Activated CD4-positive, CD25-positive, alpha-beta regulatory T cell (primary cell): Measurements from ENCODE around the gene ALOX15.
"Not testable (repeated sequence)": the region's sequence is repeated elsewhere in the genome, so short reads cannot be mapped to it uniquely, and the experiment has no call there.

Source experiments
- DNase-seq, 4 experiments: peaks; one replicate each; lab custom pipeline; 2025; lab: John Stamatoyannopoulos, UW

ALOX15 gene

GRCh38 chr17:4648741-4649140, 7.3 kb upstream of the ALOX15 start:
- no peak for DNase-seq

DNA sequence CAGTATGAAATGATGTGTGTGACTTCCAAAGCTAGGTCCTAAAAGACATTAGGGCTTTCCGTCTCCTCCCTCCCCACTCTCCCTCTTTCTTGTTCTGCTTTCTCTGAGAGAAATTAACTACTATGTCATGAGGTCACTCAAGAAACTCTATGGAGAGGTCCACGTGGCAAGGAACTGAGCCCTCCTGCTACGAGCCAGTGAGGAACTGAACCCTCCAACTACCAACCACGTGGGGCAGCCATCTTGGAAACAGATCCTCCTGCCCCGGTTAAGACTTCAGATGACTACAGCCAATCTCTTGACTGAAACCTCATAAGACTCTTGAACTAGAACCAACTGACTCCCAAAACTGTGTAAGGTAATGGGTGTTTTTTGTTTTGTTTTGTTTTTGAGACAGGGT, 4.2 kb upstream of the ALOX15 start:
- DNase-seq, result no peak

- no peak for DNase-seq
Observed at GRCh38 chr17:4643676-4644075, 2.2 kb upstream of the ALOX15 start.

DNA sequence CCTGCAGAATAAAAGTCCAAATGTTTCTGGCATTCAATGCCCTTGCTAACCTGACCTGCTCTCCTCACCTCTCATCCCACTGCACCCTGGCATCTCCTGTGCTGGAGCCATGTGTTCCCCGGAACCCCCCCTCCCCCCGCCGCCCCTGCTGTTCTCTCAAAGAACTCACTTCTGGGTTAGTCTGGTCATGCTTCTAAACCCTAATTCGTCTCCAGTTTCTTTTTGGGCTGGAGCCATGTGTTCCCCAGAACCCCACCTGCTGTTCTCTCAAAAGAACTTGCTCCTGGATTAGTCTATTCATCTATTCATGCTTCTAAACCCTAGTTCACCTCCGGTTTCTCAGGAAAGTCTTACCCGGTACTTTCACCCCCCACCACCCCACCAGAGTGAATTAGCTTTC, 808 bp upstream of the ALOX15 start:
- no peak for DNase-seq

GRCh38 chr17:4640569-4641188, 799 bp downstream of the ALOX15 start:
- not testable (repeated sequence) for DNase-seq

DNA sequence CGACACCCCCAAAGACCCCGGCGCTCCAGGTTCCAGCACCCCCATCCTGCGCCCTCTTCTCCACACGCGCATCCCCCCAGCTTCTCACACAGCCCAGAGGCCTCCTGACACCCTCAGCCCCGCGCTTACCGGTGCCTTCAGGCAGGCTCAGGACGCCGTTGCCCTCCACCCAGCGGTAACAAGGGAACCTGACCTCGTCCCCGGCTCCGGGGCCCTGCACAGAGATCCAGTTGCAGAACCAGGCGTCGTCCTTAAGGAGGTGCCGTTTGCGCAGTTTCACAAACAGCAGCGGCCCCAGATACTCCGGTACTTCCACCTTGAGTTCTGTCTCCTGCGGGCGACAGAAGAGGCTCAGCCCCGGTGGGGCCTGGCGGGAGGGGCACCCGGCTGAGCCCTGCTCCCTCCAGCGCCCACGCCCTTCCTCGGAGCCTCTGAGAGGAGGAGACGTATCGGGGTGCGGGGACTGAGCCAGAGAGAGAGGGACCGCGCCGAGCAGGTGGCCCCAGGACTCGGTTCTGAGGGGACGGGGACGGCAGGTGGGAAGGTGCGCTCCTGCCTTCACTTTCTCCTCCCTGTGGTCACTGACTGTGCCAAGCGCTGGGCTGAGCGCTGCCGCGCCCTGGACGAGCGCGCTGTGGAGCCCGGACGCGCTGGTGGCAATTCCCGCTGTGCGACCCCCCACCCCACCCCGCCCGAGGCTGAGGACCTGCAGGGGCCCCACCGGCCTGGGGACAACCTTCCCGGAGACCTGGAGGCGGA, 2.0 kb downstream of the ALOX15 start:
- not testable (repeated sequence) for DNase-seq

DNA sequence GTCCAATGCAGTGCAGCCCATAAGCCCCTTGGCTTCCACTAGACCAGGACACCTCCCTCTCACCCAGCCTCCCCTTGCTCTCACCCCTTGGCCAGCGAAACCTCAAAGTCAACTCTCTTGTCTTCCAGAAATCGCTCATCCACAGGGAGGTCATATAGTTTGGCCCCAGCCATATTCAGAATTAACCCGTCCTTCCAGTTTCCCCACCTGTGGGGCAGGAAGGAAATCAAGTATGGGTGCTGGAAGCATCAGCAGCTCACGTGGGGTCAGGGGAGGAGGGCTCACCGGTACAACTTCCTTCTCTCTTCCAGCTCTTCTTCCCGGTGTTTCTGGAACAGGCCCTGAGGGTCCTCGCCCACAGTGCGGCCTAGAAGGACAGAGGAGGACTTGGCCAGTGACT, 2.7 kb downstream of the ALOX15 start:
- not testable (repeated sequence) for DNase-seq

DNA sequence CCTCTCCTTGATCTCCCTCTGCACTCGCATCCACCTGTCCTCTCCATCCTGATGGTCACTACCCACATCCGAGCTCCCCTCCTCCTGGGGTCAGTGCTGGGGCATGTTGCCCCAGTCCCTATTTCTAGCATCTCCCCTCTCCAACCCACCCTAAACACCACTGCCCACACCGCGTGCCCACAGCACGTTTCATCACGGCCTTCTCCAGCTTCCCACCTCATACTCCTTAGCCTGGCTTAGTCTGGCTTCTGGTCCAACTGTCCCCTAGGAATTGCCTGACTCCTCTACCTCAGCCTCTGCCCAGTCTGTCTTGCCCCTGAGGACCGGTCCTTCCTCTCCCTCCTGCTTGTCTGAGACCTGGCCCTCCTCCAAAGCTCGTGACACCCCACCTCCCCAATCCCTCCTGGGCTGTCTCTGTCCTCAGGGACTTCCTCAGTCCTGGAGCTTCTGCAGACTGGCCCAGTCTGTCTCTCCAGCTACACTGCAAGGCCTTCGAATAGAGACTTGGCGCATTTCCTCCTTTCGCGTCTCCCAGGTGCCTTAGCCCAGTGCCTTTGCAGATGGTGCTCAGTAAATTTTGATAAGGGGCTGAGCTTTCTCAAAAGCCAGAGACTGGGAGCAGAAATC, 4.9 kb downstream of the ALOX15 start:
- no peak for DNase-seq

DNA sequence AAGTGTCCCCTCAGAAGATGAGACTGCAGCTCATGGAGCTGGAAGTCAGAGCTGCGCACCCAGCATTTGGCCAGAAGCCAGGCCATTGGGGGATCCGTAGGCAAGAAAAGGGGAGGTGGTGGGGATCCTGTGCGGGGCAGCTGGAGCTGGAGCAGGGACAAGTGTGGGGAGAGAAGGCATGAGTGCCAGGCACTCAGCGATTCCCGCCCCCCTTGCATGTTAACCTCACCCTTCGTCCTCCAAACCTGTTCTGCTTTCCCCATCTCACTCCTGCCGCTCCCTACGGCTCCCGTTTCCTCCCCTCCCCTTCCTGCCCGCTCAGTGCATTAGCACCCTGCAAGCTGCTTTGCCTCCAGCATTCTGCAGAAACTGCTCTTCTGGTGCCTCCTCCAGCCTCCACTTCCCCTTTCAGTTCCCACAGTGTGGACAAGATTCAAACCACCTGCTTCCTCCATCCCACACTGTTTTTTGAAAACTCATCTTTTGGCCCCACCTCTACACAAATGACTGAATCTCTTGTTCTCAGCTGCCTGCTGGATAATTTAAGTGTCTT, 5.6 kb downstream of the ALOX15 start:
- DNase-seq, result no peak

GRCh38 chr17:4634976-4635375, 6.5 kb downstream of the ALOX15 start:
- no peak for DNase-seq

DNA sequence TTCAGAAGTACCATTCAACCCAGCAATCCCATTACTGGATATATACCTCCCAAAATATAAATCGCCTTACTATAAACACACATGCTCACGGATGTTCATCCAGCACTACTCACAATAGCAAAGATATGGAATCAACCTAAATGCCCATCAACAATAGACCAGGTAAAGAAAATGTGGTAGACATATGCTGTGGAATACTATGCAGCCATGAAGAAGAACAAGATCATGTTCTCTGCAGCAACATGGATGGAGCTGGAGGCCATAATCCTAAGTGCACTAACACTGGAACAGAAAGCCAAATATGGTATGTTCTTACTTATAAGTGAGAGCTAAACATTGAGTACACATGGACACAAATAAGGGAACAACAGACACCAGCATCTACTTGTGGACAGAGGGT, 7.8 kb downstream of the ALOX15 start:
- no peak for DNase-seq

GRCh38 chr17:4632581-4632920, 8.9 kb downstream of the ALOX15 start:
- no peak for DNase-seq

DNA sequence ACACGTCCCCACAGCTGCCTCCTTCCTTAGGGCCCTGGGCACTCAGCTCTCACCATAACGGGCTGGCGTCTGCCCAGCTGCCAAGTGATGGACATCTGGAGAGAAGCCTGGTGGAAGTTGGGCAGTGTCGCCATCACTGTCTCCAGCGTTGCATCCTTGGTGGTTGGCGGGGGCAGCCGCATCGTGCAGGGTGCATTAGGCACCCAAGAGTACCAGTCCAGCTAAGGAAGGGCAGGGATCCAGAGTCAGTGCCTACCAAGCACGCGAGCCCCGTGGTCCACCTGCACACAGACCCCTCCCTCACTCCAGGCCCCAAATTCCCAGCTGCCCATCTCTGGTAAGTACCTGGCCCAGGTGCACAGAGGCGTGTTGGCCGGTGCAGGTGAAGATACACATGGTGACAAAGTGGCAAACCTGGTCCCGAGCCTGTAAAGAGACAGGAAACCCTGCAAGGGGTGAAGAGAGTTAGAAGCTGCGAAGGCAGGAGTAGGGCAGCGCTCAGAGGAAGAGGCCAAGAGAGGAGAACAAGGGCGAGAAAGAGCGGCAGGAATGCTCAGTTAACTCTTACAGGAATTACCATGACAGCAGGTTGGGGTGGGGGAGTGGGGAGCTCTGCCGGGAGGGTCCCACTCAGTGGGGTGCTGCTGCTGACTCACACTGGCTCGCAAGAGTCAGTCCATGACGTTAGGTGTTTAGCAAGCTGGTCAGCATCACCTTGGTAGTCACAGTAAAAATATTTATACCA, 9.5 kb downstream of the ALOX15 start:
- no peak for DNase-seq

DNA sequence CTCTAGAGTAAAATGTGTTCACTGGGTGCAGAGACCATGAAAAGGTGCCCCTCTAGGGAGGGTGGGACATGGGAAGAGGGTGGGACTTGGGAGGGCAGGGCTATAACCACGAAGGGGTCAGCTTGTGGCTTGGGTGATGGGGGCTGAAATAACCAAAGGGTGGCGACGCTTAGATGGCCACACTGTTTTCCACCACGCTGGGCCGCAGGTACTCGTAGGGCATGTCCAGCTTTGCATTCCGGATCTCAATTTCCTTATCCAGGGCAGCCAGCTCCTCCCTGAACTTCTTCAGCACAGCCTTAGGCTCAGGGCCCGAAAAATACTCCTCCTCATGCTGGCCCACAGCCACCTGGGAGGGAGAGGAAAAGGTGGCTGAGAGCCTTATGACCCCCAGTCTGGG, 10.0 kb downstream of the ALOX15 start:
- no peak for DNase-seq

DNA sequence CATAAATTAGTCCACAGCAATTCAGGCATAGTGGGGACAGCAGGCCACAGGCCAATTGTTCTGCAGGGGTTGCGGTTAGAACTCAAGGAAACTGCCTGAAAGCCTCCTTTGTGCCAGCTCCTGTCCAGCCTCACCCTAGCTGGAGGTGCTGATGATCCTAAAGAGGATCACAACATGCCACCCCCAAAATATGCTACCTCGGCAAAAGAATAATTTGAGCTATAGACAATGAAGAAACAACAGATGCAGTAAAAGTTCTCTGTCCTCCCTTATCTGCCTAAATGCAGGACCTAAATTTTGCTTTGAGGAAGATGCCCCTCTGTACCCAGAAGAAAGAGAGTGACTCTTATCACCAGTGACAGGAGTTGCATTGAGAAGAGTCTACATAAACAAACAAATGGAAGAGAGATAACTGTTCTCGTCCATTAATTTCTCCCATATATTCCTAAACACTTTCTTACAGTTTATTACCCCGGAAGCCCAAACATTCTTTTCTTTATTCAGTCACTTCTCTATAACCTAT, 14.7 kb downstream of the ALOX15 start:
- no peak for DNase-seq

DNA sequence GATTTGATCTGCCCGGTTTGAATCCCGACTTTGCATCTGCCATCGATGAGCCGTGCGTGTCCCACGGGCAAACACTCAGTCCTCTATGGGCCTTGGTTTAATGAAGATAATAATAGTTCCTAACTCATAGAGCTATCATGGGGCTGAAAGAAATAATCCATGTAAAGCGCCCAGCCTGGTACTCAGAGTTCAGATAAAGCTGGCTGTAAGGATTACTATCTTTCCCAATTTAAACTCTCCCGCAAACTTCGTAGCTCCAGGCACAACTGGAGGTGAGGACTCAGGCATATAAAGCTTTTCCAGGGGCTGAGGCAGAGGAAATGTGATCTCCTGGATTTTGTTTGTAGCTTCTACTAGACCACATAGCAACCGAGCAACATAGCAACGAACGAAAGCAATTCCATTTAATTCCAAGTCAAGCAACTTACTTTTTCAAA, 16.3 kb downstream of the ALOX15 start:
- no peak for DNase-seq

DNA sequence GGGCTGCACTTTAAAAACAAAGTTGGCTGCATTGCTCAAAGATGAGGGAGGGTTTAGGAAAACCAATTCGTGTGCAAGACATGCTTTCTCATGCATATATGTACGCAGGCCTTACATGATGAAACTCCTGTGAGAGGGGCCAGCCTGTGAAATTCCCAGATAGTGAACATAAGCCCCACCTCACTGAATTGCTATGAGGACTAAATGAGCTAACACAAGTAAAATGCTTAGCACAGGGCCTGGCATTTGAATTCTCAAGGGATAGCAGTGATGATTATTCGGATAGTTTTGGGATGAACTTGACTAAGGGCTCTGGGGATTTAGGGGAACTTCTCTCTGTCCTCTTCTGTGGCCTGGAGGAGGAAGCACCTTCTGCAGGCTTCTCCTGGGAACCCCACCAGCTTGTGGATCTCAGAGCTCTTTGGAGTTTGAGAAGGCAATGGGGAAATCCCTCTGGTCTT, 17.0 kb downstream of the ALOX15 start:
- not testable (repeated sequence) for DNase-seq

GRCh38 chr17:4623249-4623648, 18.2 kb downstream of the ALOX15 start:
- DNase-seq, result no peak

DNA sequence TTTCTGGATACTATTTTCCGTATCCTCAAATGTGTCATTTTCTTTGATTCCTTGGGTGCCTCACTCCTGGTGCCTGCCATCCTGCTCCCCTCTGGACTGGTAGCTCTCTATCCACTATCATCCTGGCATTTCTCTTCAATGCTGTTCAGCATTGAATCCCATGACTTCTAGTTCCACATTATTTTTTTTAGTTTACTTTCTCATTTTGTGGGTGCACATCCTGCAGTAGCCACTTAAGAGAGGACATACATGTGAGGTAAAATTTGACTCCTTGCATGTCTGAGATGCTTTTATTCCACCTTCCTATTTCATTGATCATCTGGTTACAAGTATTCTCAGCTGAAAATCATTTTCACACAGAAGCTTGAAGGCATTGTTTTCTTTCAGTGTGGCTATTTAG, 19.1 kb downstream of the ALOX15 start:
- no peak for DNase-seq

DNA sequence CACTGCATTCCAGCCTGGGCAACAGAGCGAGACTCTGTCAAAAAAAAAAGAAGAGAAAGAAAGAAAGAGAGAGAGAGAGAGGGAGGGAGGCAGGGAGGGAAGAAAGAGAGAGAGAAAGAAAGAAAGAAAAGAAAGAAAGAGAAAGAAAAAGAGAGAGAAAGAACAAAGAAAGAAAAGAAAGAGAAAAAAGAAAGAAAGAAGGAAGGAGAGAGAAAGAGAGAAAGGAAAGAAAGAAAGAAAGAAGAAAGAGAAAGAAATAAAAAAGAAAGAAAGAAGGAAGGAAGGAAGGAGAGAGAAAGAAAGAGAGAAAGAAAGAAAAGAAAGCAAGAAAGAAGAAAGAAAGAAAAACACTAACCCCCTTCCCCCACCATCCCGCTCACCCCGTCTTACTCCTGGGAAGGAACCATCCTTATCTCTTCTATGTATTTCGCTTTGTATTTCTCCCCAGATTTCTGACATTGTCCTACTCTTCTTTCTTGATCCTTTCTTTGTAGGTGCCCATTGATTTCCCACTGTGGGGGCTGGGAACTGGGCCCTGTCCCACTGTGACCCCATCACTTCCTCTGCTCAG, 20.9 kb downstream of the ALOX15 start:
- no peak for DNase-seq

DNA sequence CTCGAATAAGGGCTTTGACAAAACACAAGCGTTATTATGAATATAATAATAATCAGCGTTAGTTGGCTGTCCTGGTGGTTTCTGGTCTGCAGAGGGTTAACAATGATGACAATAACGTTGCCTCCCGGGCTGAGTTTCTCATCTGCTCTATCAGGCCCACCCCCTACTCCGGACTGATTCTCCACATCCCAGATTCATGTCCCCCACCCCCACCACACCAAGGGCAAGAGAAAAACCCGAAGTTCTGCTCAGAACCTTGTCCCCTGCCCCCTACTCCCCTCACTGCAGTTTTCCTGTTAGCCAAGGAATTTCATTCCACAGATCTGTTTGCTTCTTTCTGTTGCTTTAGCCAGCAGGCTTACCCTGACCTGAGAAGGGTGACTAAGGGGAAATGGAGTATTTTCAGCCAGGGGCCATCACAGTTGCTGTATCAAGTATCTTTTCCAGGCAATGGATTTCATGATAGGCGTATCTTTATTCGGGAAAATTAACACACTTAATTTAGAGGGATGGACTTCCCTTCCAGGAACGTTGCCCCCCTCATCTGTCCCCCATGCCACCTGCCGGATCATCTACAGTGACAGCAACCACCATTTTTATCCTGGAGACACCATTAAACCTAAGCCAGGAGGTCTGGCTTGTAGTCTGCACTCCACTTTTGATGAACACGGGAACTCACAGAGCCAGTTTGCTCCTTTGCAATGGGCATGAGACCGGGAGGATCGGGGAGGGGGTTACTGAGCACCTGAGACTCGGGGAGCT, 23.7 kb downstream of the ALOX15 start:
- DNase-seq, result no peak
